Loucy (cell line): ENCODE measurements around the gene RPS6KB2.

ENCODE experiments used
- EZH2phosphoT487 ChIP-seq: fragments of 200-600 bp; IDR thresholded peaks from 2 replicates; pipeline ENCODE4 v1.6.1; 2018; ENCODE audit warnings: antibody characterized with exemption, mild to moderate bottlenecking, moderate library complexity, borderline replicate concordance
- TF ChIP-seq, protein P1 (sequence below): fragments of 200-600 bp; sonication (generic); conservative IDR thresholded peaks from 2 replicates; pipeline ENCODE4 v1.5.1; 2014; ENCODE audit warnings: mild to moderate bottlenecking, antibody characterized with exemption, low read length

DNA sequence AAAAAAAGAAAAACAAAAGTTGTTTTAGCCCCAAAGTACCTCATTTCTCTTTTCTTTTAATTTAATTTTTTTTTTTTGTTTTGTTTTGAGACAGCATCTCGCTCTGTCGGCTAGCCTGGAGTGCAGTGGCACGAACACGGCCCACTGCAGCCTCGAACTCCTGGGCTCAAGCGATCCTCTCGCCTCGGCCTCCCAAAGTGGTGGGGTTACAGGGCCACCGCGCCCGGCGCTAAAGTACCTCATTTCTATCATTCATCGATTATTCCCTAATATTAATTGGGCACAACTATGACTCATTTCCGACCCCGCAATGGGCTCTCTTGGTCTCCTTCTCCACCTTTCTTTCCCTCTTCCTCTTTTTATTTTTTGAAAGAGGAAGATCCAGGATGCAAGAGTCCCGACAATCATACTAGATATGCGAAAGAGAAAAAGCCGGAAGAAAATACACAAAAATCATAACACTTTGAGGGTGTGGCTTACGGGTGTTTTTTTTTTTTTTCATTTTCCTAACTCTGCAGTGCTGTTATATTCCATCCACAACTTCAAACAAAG lies 54.1 kb downstream of the RPS6KB2 start:
- TF ChIP-seq, protein P1, sequence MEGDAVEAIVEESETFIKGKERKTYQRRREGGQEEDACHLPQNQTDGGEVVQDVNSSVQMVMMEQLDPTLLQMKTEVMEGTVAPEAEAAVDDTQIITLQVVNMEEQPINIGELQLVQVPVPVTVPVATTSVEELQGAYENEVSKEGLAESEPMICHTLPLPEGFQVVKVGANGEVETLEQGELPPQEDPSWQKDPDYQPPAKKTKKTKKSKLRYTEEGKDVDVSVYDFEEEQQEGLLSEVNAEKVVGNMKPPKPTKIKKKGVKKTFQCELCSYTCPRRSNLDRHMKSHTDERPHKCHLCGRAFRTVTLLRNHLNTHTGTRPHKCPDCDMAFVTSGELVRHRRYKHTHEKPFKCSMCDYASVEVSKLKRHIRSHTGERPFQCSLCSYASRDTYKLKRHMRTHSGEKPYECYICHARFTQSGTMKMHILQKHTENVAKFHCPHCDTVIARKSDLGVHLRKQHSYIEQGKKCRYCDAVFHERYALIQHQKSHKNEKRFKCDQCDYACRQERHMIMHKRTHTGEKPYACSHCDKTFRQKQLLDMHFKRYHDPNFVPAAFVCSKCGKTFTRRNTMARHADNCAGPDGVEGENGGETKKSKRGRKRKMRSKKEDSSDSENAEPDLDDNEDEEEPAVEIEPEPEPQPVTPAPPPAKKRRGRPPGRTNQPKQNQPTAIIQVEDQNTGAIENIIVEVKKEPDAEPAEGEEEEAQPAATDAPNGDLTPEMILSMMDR, result no peak
- no peak for TF ChIP-seq EZH2phosphoT487
